NT2/D1 (cell line): ENCODE data around the gene PSMG4.

Source experiments
- DNase-seq: peaks from one replicate; pipeline ENCODE4 v3.0.0-alpha.2; 2011; ENCODE audit warnings: low read depth, low spot score
- H3K27me3 ChIP-seq: 2 replicates; pipeline ENCODE4 v1.6.0; 2011; ENCODE audit warnings: mild to moderate bottlenecking; ENCODE audit not compliant: insufficient read length, insufficient read depth
- H3K36me3 ChIP-seq: 2 replicates; pipeline ENCODE4 v1.6.1; 2011; ENCODE audit warnings: mild to moderate bottlenecking, low read length, mixed read lengths; ENCODE audit not compliant: insufficient read depth, insufficient read length
- H3K4me1 ChIP-seq: 2 replicates; pipeline ENCODE4 v1.5.1; 2011; ENCODE audit not compliant: insufficient read depth, insufficient read length
- H3K4me3 ChIP-seq: 2 replicates; pipeline ENCODE4 v1.5.1; 2011; ENCODE audit warnings: low read depth; ENCODE audit not compliant: insufficient read length
- H3K9ac ChIP-seq: 2 replicates; pipeline ENCODE4 v1.6.0; 2011; ENCODE audit warnings: low read depth; ENCODE audit not compliant: insufficient read length
- H3K9me3 ChIP-seq: 2 replicates; pipeline ENCODE4 v1.5.1; 2011; ENCODE audit warnings: mild to moderate bottlenecking, low read length; ENCODE audit not compliant: insufficient read depth
- SUZ12 ChIP-seq: IDR thresholded peaks from 2 replicates; pipeline ENCODE4 v1.6.1; 2011; ENCODE audit not compliant: insufficient read length, insufficient read depth; ENCODE audit errors: extremely low read depth
- YY1 ChIP-seq: IDR thresholded peaks from 2 replicates; pipeline ENCODE4 v1.6.1; 2011; ENCODE audit not compliant: insufficient read length, insufficient read depth
- ZNF274 ChIP-seq: IDR thresholded peaks from 2 replicates; pipeline ENCODE4 v1.6.1; 2011; ENCODE audit warnings: mild to moderate bottlenecking, low read depth, low read length

PSMG4 gene

DNA sequence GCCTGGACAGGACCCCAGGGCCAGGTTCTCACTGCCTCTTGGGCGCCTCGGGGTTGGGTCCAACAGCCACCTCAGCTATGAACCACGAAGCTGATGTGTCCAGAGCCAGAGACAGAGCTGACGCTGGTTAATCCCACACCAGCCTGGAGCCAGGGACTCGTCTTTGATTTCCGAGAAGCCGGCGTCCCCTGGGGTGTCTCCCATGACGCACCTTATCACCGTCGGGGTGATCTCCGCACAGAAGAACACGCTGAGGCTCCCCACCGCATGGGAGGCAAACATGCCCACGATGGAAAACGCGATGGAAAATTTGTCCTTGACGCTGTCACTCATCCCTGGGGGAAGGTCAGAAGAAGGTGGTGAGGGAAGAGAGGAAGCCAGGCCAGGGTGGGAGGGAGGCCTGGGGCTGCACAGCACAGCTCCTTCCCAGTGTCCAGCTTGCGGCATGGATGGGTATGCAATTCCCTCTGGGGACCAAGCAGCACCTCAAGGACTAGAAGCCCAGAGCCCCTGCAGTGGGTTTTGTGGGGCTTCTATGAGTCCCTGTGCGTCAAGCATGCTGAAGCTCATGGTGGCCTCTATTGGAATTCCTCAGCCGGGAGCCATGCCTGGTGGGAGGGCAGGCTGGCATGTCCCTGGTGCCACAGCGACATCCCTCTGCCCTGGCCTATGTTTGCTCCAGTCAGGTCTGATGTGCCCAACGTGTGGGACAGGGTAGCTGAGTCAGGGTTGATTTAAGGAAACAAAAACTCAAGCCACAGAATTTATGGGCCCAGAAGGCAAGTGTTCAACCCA is 25.1 kb downstream of the PSMG4 start:
- no peak for DNase-seq
- Histone ChIP-seq H3K4me1 (peaks cover 11% of the 10 kb centered on the region), H3K27me3 (no peaks in the 10 kb centered on the region), H3K4me3 (no peak overlapping the region), H3K9me3 (no peaks in the 10 kb centered on the region), H3K9ac (no peak overlapping the region), H3K36me3 (peaks cover 19% of the 10 kb centered on the region)
- TF ChIP-seq SUZ12 (no peak), YY1 (no peak), ZNF274 (no peak)

DNA sequence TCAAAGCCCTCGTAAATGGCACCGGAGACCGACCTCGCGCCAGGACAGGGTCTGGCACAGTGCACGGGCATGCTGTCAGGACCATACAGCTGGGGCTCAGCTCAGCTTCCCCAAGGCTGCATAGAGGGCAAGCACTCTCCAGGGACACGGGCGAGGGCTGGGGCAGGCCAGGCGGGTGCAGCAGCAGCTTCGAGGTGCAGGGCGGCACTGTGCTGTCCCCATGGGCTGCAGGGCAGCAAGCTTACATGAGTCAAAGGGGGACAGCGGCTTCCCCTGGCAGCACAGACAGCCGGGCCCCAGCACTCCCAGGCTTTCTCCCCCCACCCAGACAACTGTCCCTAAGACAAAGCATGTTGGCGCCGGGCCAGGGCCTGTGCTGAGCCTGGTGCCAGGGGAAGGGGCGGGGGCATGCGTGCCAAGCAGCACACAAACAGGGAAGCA is 25.7 kb downstream of the PSMG4 start:
- no peaks in the 10 kb centered on the region for H3K9me3 ChIP-seq
- no peaks in the 10 kb centered on the region for H3K27me3 ChIP-seq
- no peak overlapping the region for H3K9ac ChIP-seq
- H3K4me3 ChIP-seq = no peak overlapping the region
- H3K36me3 ChIP-seq = peaks cover 24% of the 10 kb centered on the region
- DNase-seq = no peak
- TF ChIP-seq YY1 (no peak), ZNF274 (no peak), SUZ12 (no peak)
- peaks cover 11% of the 10 kb centered on the region for H3K4me1 ChIP-seq

DNA sequence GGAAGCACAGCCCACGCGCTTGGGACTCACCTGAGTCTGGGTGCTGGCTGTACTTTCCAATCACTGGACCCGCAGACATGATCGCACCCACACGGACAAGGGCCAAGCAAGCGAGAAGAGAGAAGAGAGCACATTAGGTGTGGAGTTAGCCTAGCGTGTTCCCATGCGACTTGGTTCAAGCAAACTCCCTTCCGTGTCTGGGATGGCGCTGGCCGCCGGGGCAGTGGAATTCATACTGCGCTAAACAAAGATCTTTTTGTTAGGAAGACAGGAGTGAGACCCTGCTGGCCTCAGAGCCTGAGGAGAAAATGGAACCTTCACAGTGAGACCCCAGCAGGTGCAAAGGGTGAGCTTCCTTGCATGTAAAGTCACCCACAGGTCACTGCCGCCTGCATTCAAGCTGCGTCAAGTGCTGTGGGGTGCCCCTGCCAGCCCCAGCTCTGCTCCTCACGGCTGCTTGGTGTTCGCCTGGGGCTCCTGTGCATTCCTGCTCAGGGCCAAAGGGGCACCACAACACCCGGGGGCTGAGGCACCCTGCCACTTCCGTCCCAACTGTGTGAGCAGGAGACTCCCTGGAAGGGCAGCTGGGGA is 26.4 kb downstream of the PSMG4 start:
- peaks cover 11% of the 10 kb centered on the region for H3K4me1 ChIP-seq
- no peaks in the 10 kb centered on the region for H3K9me3 ChIP-seq
- no peak overlapping the region for H3K4me3 ChIP-seq
- peaks cover 24% of the 10 kb centered on the region for H3K36me3 ChIP-seq
- no peaks in the 10 kb centered on the region for H3K27me3 ChIP-seq
- no peak overlapping the region for H3K9ac ChIP-seq
- no peak for DNase-seq
- TF ChIP-seq YY1 (no peak), SUZ12 (no peak)

DNA sequence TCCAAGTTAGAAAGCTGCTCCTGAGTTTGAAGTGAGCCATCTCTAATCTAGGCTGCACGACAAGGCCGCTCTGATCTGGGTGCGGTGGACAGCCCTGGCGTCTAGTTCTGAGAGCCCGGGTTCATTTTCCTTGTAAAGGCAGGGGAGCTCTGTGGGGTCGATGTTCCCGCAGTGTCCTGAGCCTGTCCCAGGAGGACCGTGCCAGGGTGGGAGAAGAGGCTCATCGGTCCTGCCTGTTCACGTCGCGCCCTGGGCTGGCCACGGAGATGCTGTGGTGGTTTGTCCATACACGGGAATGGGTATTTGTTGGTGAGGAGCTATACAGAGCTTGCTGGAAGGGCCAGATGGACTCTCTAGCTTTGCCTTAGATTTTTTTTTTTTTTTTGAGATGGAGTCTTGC is 27.0 kb downstream of the PSMG4 start:
- Histone ChIP-seq H3K4me1 (peaks cover 11% of the 10 kb centered on the region), H3K27me3 (no peaks in the 10 kb centered on the region), H3K9ac (no peak overlapping the region), H3K36me3 (peaks cover 27% of the 10 kb centered on the region), H3K4me3 (no peak overlapping the region), H3K9me3 (no peaks in the 10 kb centered on the region)
- TF ChIP-seq ZNF274 = no peak
- TF ChIP-seq YY1 = no peak
- no peak for TF ChIP-seq SUZ12
- DNase-seq = no peak

- H3K4me3 ChIP-seq = no peak overlapping the region
- H3K9ac ChIP-seq = no peak overlapping the region
- TF ChIP-seq ZNF274 (no peak), SUZ12 (no peak), YY1 (no peak)
- H3K36me3 ChIP-seq = peaks cover 30% of the 10 kb centered on the region
- H3K27me3 ChIP-seq = no peaks in the 10 kb centered on the region
- DNase-seq = no peak
- no peaks in the 10 kb centered on the region for H3K9me3 ChIP-seq
- H3K4me1 ChIP-seq = peaks cover 11% of the 10 kb centered on the region
Observed at GRCh38 chr6:3286641-3287171, 28.0 kb downstream of the PSMG4 start.

DNA sequence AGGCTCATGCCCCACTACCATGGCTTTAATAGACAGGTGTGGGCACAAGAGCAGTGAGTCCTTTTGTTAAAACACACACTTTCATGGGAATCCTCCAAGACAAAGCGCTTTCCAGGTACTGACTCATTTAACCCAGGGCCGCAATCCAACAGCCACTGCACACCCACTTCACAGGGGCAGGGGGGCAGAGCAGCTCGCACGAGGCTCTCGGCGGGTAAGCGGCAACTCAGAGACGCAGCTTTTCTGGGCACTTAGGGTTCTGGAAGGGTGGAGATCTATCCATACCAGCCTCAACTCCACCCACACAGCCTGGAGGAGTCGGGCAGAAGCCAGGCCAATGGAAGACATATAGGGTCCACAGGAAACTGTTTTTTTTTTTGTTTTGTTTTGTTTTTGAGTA is 28.6 kb downstream of the PSMG4 start:
- DNase-seq = no peak

DNA sequence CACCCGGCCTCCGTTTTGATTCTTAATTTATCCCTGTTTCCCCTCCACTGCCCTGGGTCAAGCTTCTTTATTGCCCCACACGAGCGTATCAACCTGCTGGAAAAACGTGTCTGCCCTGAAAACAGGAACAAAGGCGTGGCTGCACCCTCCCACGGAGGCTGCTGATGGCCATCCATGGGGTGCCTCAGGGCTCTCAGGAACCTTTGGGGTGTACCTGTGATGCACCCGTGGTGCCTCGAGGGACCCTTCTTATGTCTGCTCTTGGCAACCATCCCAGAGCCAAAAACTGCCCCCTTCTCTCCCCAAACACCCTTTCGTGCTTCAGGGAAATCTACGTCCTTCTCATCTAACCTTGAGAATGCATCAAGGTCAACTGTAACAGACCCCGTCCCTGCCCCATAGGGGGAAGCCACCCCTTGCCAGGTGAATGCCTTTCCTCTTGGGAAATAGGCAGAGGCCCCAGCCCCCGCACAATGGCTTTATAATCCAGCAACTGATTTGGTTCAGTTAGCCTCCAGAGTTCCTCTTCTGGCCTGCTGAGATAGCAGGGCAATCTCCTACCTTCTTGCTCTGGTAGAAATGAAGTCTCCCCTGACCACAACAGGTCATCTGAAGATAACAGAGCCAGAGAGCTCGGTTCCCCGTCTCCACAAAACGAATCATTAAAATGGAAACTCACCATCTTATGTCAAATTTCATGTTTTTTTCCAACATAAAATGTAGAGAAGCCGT is 29.4 kb downstream of the PSMG4 start:
- no peak for DNase-seq
- Histone ChIP-seq H3K27me3 (no peaks in the 10 kb centered on the region), H3K4me1 (peaks cover 3% of the 10 kb centered on the region), H3K9ac (no peak overlapping the region), H3K4me3 (no peak overlapping the region), H3K9me3 (no peaks in the 10 kb centered on the region), H3K36me3 (peaks cover 33% of the 10 kb centered on the region)
- TF ChIP-seq ZNF274 = no peak
- TF ChIP-seq YY1 = no peak
- TF ChIP-seq SUZ12 = no peak

More for the DNA sequence above, 28.6 kb downstream of the PSMG4 start:
- no peak overlapping the region for H3K4me3 ChIP-seq
- TF ChIP-seq YY1 = no peak
- no peak for TF ChIP-seq ZNF274
- TF ChIP-seq SUZ12 = no peak
- peaks cover 33% of the 10 kb centered on the region for H3K36me3 ChIP-seq
- no peaks in the 10 kb centered on the region for H3K9me3 ChIP-seq
- H3K4me1 ChIP-seq = peaks cover 8% of the 10 kb centered on the region
- no peak overlapping the region for H3K9ac ChIP-seq
- H3K27me3 ChIP-seq = no peaks in the 10 kb centered on the region
